ENCODE data around the gene PLA1A. TPM values are rescaled to one million over a fixed set of nuclear protein-coding genes. Genes with fewer than 3 reads are reported as not detected.

PLA1A gene
- total and polyA plus RNA-seq, 2 donors (not counting 3 experiments of a cell fraction or from before 2014, with no cell fraction given), result 0.07 TPM; not detected in 1

- TF ChIP-seq CTCF (IDR thresholded peaks at IDR 0.05; ENCODE audit: extremely low read depth in 1 of 2, insufficient read depth in 1 of 2, low read depth in 1 of 2, low read length in 2 of 2) (no peak), GATA2 (IDR thresholded peaks at IDR 0.05; ENCODE audit: insufficient read depth, insufficient read length, low read depth, low read length) (no peak), JUN (IDR thresholded peaks at IDR 0.05; ENCODE audit: borderline replicate concordance, insufficient read depth, insufficient read length, low read depth) (no peak), MAX (IDR thresholded peaks at IDR 0.05; ENCODE audit: insufficient read depth, insufficient read length) (no peak), POLR2AphosphoS5 (IDR thresholded peaks at IDR 0.05; ENCODE audit: insufficient read depth, low read depth, low read length) (no peak), MYC (IDR thresholded peaks at IDR 0.05; ENCODE audit: low read depth, low read length) (no peak), EZH2 (IDR thresholded peaks at IDR 0.05; ENCODE audit: borderline replicate concordance, low read depth, low read length, severe bottlenecking) (no peak), POLR2A (IDR thresholded peaks at IDR 0.05; ENCODE audit: low read depth, low read length) (no peak), FOS (IDR thresholded peaks at IDR 0.05; ENCODE audit: borderline replicate concordance, insufficient read depth, low read length) (no peak)
- H3K79me2 ChIP-seq (ENCODE audit: control insufficient read depth, insufficient read depth, low read length), result no peaks in the 10 kb centered on the region
- H3K27me3 ChIP-seq (ENCODE audit: control insufficient read depth in 2 of 2, insufficient read depth in 2 of 2, low read length in 2 of 2), result peaks cover 3 to 4% of the 10 kb centered on the region in 2 experiments
- no peaks in the 10 kb centered on the region for H3K36me3 ChIP-seq (ENCODE audit: control insufficient read depth in 2 of 2, extremely low read depth in 1 of 2, insufficient read depth in 2 of 2, low read length in 2 of 2)
- no peak overlapping the region for H3K4me2 ChIP-seq (ENCODE audit: insufficient read depth, low read length)
- H3K27ac ChIP-seq (ENCODE audit: insufficient read depth, low read depth, low read length), result no peak overlapping the region
- no peaks in the 10 kb centered on the region for H3K4me1 ChIP-seq (ENCODE audit: control insufficient read depth, extremely low read depth, insufficient read depth, low read length)
- FAIRE-seq (no peak), DNase-seq (ENCODE audit: low read depth, low spot score) (no peak)
- dilution Hi-C loops (cut with MboI; ENCODE audit: extremely low pct_ligation_motif_present, low sequenced_read_pairs) (no loop called here), intact Hi-C loops (cut with micrococcal nuclease) (no loop called here)
- BruUV-seq (replicated peaks), result no TSS peak
- H3K4me3 ChIP-seq (replicated peaks in 1 of 3; ENCODE audit: insufficient read depth in 1 of 3, low read depth in 1 of 3, low read length in 3 of 3), result no peak overlapping the region
- ChIA-PET CTCF (interaction anchor here (0.6 kb wide), 1 partner anchor 174 kb away, joined by 3 read pairs; no protein-coding TSS in a partner anchor), POLR2A (no interaction called here)
- H3K9me3 ChIP-seq (replicated peaks; ENCODE audit: control insufficient read depth, insufficient read depth, low read length), result no peaks in the 10 kb centered on the region
- H3K9me1 ChIP-seq (replicated peaks; ENCODE audit: control insufficient read depth, extremely low read depth, insufficient read depth, low read length), result no peaks in the 10 kb centered on the region
- no peak overlapping the region for H3K9ac ChIP-seq (replicated peaks; ENCODE audit: extremely low read depth, insufficient read depth, low read length)
- H4K20me1 ChIP-seq (replicated peaks; ENCODE audit: control insufficient read depth, extremely low read depth, insufficient read depth, low read length), result no peaks in the 10 kb centered on the region
- no peak overlapping the region for H2AFZ ChIP-seq (ENCODE audit: low read depth, low read length)
These were observed 28.5 kb upstream of the PLA1A start for GRCh38 chr3:119569156-119569555.

All from endothelial cell of umbilical vein (primary cell).